GM12878 (cell line): Measurements from ENCODE around the gene MOV10L1. TPM values are rescaled to one million over a fixed set of nuclear protein-coding genes. Genes with fewer than 3 reads are reported as not detected.

Experiments
- ATAC-seq: fragments of 200-7000 bp; cut with Tn5 transposase; 3 replicates; pipeline ENCODE4 v1.9.1; 2020; ENCODE audit warnings: mild to moderate bottlenecking, moderate library complexity
- BruUV-seq: library from RNA; stranded (reverse); fragments of 400-500 nt; replicated peaks from 2 replicates; lab custom pipeline; 2021; lab: Mats Ljungman, UMichigan
- CTCF ChIA-PET: fragments of 300-600 bp; sonication (Branson Sonifier 250); formaldehyde crosslinking; extraction: SDS; loops from one replicate; lab custom pipeline; 2021; ENCODE audit warnings: inconsistent platforms; lab: Yijun Ruan, JAX
- POLR2A ChIA-PET: fragments of 350-600 bp; formaldehyde crosslinking; extraction: SDS; loops from one replicate; lab custom pipeline; 2021; ENCODE audit warnings: inconsistent platforms; lab: Charles Lee
- RAD21 ChIA-PET: fragments of 300-600 bp; sonication (Branson Sonifier 250); formaldehyde crosslinking; loops from one replicate; lab custom pipeline; 2023; ENCODE audit warnings: antibody characterized with exemption; ENCODE audit not compliant: unreplicated experiment; lab: Charles Lee
- SMC1A ChIA-PET: fragments of 300-600 bp; sonication (Branson Sonifier 250); formaldehyde crosslinking; loops from one replicate; lab custom pipeline; 2023; ENCODE audit not compliant: unreplicated experiment, uncharacterized antibody; lab: Charles Lee
- DNase-seq: peaks from one replicate; pipeline ENCODE4 v3.0.0-alpha.2; 2011; ENCODE audit warnings: low read depth, low spot score
- FAIRE-seq: peaks from 3 replicates; lab custom pipeline; 2011; peaks lifted over from hg19 to GRCh38; lab: Jason Lieb, UNC
- H2AFZ ChIP-seq: 2 replicates; pipeline ENCODE4 v1.6.0; 2011; ENCODE audit warnings: low read depth, low read length, control low read depth; ENCODE audit not compliant: control insufficient read depth
- H3K27ac ChIP-seq: 2 replicates; pipeline ENCODE4 v1.5.1; 2011; ENCODE audit warnings: control low read depth; ENCODE audit not compliant: control insufficient read depth, insufficient read depth
- H3K27me3 ChIP-seq, 2 experiments: replicated peaks in 1 of 2; 2 replicates each; pipeline versions ENCODE4 v1.6.0 to v1.6.1; 2011; ENCODE audit warnings: low read length in 1 of 2; ENCODE audit not compliant: control insufficient read depth in 2 of 2, insufficient read depth in 2 of 2
- H3K36me3 ChIP-seq, 2 experiments: 2 replicates each; pipeline ENCODE4 v1.5.1; 2011; ENCODE audit warnings: low read length in 1 of 2; ENCODE audit not compliant: control insufficient read depth in 2 of 2, insufficient read depth in 2 of 2
- H3K4me1 ChIP-seq: 2 replicates; pipeline ENCODE4 v1.6.1; 2011; ENCODE audit warnings: mild to moderate bottlenecking, low read length, moderate library complexity, mixed read lengths; ENCODE audit not compliant: control insufficient read depth, insufficient read depth
- H3K4me2 ChIP-seq: 2 replicates; pipeline ENCODE4 v1.6.0; 2011; ENCODE audit warnings: control low read depth; ENCODE audit not compliant: control insufficient read depth, insufficient read depth
- H3K4me3 ChIP-seq: fragments of 200-600 bp; sonication (generic); 2 replicates; pipeline ENCODE4 v1.5.1; 2016
- H3K79me2 ChIP-seq: 2 replicates; pipeline ENCODE4 v1.6.0; 2011; ENCODE audit warnings: low read length; ENCODE audit not compliant: control insufficient read depth, insufficient read depth
- H3K9ac ChIP-seq: 2 replicates; pipeline ENCODE4 v1.8.0; 2011; ENCODE audit warnings: low read length, control low read depth, mixed read lengths; ENCODE audit not compliant: control insufficient read depth, insufficient read depth
- H3K9me3 ChIP-seq: replicated peaks from 3 replicates; pipeline ENCODE4 v1.5.1; 2011; ENCODE audit warnings: mild to moderate bottlenecking, low read length; ENCODE audit not compliant: control insufficient read depth, insufficient read depth
- H4K20me1 ChIP-seq: 2 replicates; pipeline ENCODE4 v1.6.0; 2011; ENCODE audit not compliant: control insufficient read depth, insufficient read depth
- BACH1 ChIP-seq: fragments of 450-650 bp; IDR thresholded peaks from 2 replicates; pipeline ENCODE4 v1.6.1; 2017; ENCODE audit warnings: mild to moderate bottlenecking, borderline replicate concordance
- BHLHE40 ChIP-seq, 2 experiments: fragments of 450-650 bp in 1 of 2; IDR thresholded peaks; 2 replicates each; pipeline ENCODE4 v1.6.1; 2011 to 2017; ENCODE audit warnings: low read depth in 2 of 2, borderline replicate concordance in 1 of 2, improper control_type of control experiment in 1 of 2, low read length in 1 of 2, mild to moderate bottlenecking in 1 of 2
- CBX5 ChIP-seq: sonication (generic); IDR thresholded peaks from 2 replicates; pipeline ENCODE4 v1.6.1; 2016; ENCODE audit warnings: low read depth, moderate library complexity, mild to moderate bottlenecking, inconsistent platforms
- MEF2A ChIP-seq: IDR thresholded peaks from 2 replicates; pipeline ENCODE4 v1.6.1; 2011; ENCODE audit warnings: low read depth, mild to moderate bottlenecking, low read length, moderate library complexity; ENCODE audit not compliant: insufficient read depth
- TBL1XR1 ChIP-seq: IDR thresholded peaks from 2 replicates; pipeline ENCODE4 v1.6.1; 2012; ENCODE audit warnings: low read depth, low read length, improper control_type of control experiment
- ZBED1 ChIP-seq: IDR thresholded peaks from 2 replicates; pipeline ENCODE4 v1.6.1; 2016; ENCODE audit warnings: borderline replicate concordance
- ZNF207 ChIP-seq: fragments of 450-650 bp; IDR thresholded peaks from 2 replicates; pipeline ENCODE4 v1.6.1; 2014; ENCODE audit warnings: antibody characterized with exemption, mild to moderate bottlenecking, borderline replicate concordance
- WGBS: methylation state at CpG from one replicate; pipeline ENCODE4 v1.1.6; 2016; ENCODE audit warnings: low lambda C conversion rate; ENCODE audit not compliant: insufficient replicate concordance, insufficient coverage; ENCODE audit errors: missing lambda C conversion rate; 5-methylcytosine and 5-hydroxymethylcytosine counted together
- in situ Hi-C: fragments of 300-500 bp; cut with MboI; formaldehyde crosslinking; loops from 9 replicates; pipeline ENCODE4 v1.14.3; 2018; ENCODE audit warnings: mixed read lengths
- intact Hi-C: fragments of 100-400 bp; cut with micrococcal nuclease; formaldehyde crosslinking; loops from one replicate; pipeline ENCODE4 v1.14.2; 2022; ENCODE audit not compliant: unreplicated experiment
- polyA plus RNA-seq, 11 experiments: library from polyadenylated mRNA; depleted of rRNA in 4 of 11; unstranded in 6 of 11; stranded (reverse) in 5 of 11; fragments of >200 nt; fragmentation: Nextera tagmentation in 4 of 11; fragmentation: Illumina TruSeq in 1 of 11; extraction: Ambion mirVana in 4 of 11; extraction: Trizol in 1 of 11; gene quantifications; 1 replicate in 1 of 11; 2 replicates in 10 of 11; pipeline versions ENCODE4 v1.2.1 to v1.2.3, GENCODE V29; 2011 to 2016; ENCODE audit warnings: inconsistent platforms in 2 of 11, missing spikeins in 2 of 11, low read depth in 1 of 11
- total RNA-seq, 4 experiments: library from RNA; depleted of rRNA in 3 of 4; stranded (reverse); fragments of >200 nt in 3 of 4; fragmentation: Illumina TruSeq in 1 of 4; extraction: Trizol in 1 of 4; gene quantifications; 2 replicates each; pipeline versions ENCODE4 v1.2.1 to v1.2.3, GENCODE V29; 2013 to 2021

Gene MOV10L1
- total and polyA plus RNA-seq, 10 of the 15 experiments (the other 5 are each of a cell fraction or from before 2014, with no cell fraction given), result 0.22 TPM; not detected in 9

DNA sequence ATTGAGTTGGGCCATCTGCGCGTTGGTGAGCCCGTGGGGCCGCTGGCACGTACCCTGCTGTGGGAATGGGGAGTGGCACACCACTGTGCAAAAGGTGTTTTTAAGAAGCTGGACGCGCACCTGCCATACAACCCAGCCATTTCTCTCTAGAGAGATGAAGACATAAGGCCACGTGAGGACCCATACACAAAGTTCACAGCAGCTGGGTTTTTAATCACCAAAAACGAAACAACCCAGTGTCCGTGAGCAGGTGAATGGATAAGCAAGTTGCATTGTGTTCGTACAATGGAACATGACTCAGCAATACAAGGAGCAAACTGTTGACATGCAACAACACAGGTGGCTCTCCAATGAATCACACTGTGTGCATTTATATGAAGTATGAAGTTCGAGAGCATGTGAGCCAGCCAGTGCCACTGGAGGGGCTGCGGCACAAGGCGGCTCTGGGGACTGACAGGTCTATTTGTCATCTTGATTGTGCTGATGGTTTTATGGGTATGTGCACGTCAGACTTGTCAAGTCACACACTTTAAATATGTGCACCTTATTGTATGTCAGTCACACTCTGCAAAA is 50.1 kb downstream of the MOV10L1 start:
- Histone ChIP-seq H3K4me3 (no peak overlapping the region), H3K4me1 (peaks cover 3% of the 10 kb centered on the region; the same call in 1 of the 2 replicates), H3K27ac (no peak overlapping the region), H3K27me3 (no peaks in the 10 kb centered on the region; a peak in 1 of 4 replicates), H3K4me2 (peak overlapping the region; percentile 21; the same call in 1 of the 2 replicates), H2AFZ (peak overlapping the region; percentile 21; the same call in 1 of the 2 replicates)
- in situ Hi-C loops, result no loop called here
- ChIA-PET RAD21 (no interaction called here), POLR2A (no interaction called here)
- TF ChIP-seq MEF2A (no peak), CBX5 (no peak), ZNF207 (no peak), ZBED1 (no peak), BHLHE40 (IDR thresholded peaks at IDR 0.05; ENCODE audit: borderline replicate concordance in 1 of 2, low read depth in 2 of 2, low read length in 1 of 2) (no peak), BACH1 (peak; percentile 88)
- TF ChIP-seq, all 136 proteins: peak for 1
- peak; percentile 36 for ATAC-seq
- intact Hi-C loops, result no loop called here
- H3K79me2 ChIP-seq, result no peaks in the 10 kb centered on the region
- BruUV-seq, result no TSS peak
- H3K9ac ChIP-seq, result no peak overlapping the region
- no peak for DNase-seq
- no peaks in the 10 kb centered on the region for H3K36me3 ChIP-seq
- H3K9me3 ChIP-seq, result no peaks in the 10 kb centered on the region
- WGBS, result 17% methylated on average over 15 of the region's 15 CpGs
- no peaks in the 10 kb centered on the region for H4K20me1 ChIP-seq
- peak; percentile 66 for FAIRE-seq
- CTCF ChIA-PET, result no interaction called here
- SMC1A ChIA-PET, result no interaction called here

DNA sequence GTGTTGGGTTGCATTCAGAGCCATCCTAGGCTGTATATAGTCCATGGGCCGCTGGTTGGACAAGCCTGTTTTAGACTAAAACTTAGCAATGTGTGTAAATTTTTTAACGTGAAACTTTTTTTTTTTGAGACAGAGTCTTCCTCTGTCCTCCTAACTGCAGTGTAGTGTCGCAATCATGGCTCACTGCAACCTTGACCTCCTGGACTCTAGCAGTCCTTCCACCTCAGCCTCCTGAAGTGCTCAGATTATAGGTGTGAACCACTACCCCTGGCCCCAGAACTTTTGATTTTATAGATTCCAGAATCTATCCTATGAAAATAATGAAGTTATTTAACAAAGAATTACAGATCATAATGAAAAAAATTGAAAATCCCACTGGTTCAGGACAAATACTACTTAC is 50.8 kb downstream of the MOV10L1 start:
- ATAC-seq (no peak), FAIRE-seq (no peak), DNase-seq (no peak)
- no peak for TF ChIP-seq TBL1XR1
- Histone ChIP-seq H3K27me3 (no peaks in the 10 kb centered on the region; a peak in 1 of 4 replicates), H2AFZ (no peak overlapping the region), H4K20me1 (no peaks in the 10 kb centered on the region), H3K79me2 (no peaks in the 10 kb centered on the region), H3K4me2 (no peak overlapping the region), H3K4me1 (peaks cover 3% of the 10 kb centered on the region; the same call in 1 of the 2 replicates), H3K36me3 (no peaks in the 10 kb centered on the region), H3K27ac (no peak overlapping the region), H3K9ac (no peak overlapping the region), H3K9me3 (no peaks in the 10 kb centered on the region), H3K4me3 (no peak overlapping the region)
- in situ Hi-C loops, result no loop called here
- ChIA-PET SMC1A (no interaction called here), RAD21 (no interaction called here), POLR2A (no interaction called here), CTCF (no interaction called here)
- intact Hi-C loops, result no loop called here
- WGBS, result 40% methylated on average over 3 of the region's 3 CpGs
- BruUV-seq, result no TSS peak
